ENCODE measurements around the gene MYMK.

DNA sequence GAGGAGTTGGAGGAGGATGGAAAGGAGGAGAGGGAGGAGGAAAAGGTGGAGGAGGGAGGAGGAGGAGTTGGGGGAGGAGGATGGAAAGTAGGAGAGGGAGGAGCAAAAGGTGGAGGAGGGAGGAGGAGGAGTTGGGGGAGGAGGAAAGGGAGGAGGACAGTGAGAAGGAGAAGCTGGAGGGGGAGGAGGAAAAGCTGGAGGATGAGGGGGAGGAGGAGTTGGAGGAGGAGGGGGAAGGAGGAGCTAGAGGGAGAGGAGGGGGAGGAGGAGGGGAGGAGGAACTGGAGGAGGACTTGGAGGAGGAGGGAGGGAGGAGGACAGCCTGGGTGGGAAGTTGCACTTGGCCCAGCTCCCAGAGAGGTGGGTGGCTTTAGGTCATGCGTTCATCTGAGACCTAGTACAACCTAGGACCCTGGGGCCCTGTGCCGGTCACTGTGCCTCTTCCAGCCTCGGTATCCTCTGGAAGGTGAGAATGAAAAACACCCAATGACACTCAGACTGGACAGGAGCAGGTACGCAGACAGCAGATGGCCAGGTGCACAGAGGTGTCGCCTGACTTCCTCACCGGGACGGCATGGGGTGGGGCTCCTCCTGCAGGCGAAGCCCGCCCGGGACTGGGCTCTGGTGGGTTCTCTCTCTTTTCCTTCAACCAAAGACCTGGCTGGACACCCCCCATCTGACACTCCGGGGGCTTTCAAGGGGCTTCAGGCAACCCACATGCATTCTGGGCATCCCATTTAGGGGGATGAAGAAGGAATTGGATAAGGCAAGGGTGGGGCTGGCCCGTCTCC is 33.7 kb downstream of the MYMK start:
- TF ChIP-seq CTCF (IDR thresholded peaks at IDR 0.05): no peak
- TF ChIP-seq POLR2A (IDR thresholded peaks at IDR 0.05): no peak
- TF ChIP-seq POLR2AphosphoS5 (IDR thresholded peaks at IDR 0.05): no peak

Measured in sigmoid colon (tissue), 4 donors.